Stimulated activated CD4-positive, alpha-beta T cell treated with anti-CD3 and anti-CD28 coated beads, TNF-alpha, amount 100 ng/mL, for 24 hours (primary cell): ENCODE measurements around the gene UBE4A.
"Not testable (repeated sequence)": the region's sequence is repeated elsewhere in the genome, so short reads cannot be mapped to it uniquely, and the experiment has no call there.

Experiments
- DNase-seq, 3 experiments: peaks; one replicate each; pipeline ENCODE4 v3.0.0-alpha.2; 2020; ENCODE audit warnings: low read depth in 3 of 3

Gene UBE4A

DNA sequence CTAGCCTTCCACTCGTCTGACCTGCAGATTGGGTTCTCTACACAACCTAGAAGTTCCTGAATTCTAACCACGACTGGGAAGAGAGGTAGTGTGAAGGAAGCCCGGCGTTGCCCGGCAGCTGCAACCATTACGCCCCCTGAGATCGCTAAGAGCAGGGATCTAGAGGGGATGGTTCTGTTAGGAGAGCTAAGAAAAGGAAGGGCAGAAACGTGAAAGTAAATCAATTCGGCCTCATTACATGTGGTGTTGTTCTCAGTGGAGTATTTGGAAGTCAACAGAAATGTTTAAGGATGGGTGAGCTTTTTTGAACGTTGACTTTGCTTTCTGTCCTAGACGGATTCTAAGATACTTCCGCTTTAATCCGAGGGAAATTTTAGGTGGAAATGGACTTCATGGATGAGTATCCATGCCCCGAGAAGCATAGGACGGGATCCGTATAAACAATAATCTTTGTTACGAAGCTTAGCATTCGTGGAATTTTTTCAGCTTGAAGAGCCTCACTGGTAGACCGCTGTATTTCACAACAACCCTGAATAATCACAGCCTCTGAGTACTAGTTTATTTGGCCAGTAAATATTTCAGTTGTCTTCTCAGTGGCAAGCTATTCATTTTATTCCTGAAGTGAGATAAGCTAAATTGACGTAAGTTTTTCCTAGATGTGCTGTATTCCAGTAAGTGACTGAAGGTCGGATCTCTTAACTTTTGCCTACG, 42.6 kb downstream of the UBE4A start:
- no peak for DNase-seq

DNA sequence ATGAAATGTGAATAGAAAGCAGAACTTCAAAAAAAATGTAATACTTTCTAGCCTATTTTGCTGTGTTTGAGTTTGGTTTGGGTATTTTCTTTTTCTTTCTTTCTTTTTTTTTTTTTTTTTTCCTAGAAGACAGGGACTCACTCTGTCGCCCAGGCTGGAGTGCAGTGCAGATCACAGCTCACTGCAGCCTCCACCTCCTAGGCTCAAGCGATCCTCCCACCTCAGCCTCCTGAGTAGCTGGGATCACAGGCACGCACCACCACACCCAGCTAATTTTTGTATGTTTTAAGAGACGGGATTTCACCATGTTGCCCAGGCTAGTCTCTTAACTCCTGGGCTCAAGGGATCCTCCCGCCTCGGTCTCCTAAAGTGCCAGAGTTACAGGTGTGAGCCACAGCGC, 43.2 kb downstream of the UBE4A start:
- not testable (repeated sequence) for DNase-seq

DNA sequence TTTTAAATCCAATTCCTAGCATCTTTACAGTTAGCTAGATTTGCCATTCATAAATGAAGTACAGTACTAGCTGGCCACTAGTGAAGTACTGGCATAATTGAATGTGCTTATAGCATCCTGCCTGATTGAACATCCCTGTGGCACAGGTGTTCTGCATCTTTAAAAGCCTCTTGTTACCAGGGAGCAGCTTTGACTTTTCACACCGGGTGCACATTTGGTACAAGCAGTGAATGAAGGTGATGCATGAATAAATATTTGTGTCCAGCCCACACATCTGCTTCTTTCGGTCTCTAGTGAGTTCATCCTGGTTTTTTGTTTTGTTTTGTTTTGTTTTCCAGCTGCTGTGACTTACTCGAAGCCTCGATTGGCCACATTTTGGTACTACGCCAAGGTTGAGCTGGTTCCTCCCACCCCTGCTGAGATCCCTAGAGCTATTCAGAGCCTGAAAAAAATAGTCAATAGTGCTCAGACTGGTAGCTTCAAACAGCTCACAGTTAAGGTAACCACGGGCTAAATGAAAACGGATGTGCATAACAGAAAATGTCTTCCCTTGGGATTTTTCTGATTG, 47.3 kb downstream of the UBE4A start:
- DNase-seq = no peak

DNA sequence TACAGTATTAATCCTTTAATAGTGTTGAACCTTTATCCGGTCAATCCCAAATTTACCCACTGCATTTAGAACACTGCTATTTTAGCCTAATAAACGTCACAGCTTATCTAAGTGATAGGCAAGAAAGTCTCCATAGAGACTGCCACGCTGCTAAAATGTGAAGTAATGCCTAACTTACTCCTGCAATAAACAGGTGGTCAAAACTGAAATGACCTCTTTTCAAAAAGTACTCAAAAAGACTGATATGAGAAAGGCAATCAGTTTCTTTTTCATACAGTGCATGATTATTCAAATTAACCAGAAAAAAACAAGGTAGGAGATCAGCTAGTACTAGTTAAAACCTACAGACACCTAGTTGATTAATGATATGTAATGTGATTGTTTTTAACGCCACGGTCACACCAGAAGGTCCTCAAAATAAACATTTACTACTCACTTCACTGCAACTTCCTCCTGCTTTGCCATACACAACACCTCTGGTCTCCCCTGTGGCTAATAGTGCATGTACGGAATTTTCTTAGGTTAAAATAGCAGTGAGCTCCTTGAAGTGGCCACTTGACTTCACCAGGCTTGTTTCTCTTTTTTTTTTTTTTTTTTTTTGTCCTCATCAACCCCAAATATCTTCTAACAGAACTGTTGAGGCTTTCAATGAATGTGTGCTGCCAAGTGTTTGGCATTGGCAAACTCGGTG, 50.8 kb downstream of the UBE4A start:
- DNase-seq = no peak

DNA sequence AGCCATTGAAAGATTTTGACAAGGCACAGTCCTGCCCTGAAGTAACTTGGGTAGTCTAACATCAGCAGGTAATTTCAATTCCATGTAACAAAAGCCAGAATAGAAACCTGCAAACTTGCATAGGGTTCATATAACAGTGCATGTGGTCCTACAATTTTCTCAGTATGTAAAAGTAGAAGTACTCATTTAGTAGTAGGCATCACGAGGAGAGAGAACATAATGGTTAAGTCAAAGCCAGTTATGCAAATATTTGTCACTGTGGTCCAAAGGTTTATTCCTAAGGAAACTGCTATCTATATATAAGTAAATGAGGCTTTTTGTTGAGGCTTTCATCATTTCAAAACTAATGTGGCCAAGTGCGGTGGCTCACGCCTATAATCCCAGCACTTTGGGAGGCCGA, 52.1 kb downstream of the UBE4A start:
- DNase-seq = no peak

DNA sequence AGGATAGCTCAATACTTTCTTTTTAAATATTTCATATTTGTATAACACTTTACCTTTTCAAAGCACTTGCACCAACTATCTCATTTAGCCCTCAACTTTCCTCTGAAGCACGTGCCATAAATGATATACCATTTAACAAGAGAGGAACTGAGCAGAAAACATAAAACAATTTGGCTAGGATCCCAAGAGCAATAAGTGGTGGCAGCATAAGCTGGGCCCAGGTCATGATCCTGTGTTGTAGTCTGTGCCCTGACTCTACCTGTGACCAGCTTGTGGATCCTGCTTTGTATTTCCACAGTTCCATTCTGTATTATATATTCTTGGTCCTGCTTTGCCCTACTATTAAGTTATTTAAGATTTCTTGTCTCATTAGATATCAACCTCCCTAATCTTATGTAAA, 53.5 kb downstream of the UBE4A start:
- DNase-seq = no peak

DNA sequence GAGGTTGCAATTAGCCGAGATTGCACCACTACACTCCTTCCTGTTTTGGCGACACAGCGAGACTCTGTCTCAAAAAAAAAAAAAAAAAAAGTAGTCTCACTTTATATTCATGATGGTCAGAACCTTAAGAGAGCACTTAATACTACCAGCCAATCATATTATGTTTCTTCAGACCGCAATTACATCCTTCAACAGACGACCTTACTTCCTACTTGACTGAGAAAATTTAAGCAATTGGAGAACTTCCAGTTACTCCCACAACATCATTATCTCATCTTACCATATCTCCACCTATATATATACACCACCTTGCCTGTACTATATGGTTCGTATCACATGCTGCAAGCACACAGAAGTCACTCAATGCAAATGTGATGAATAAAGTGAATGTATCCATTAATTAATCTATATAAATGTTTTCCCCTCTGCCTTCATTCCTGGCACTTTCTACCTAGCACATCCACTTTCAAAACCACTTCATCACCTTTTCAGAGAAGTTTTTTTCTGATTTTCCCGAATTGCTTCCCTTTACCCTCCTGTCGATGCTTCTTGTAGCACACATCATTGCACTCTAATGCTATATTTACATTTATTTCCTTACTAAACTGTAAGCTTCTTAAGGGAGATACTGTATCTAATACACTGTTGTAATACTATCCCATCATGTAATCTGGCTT, 55.8 kb downstream of the UBE4A start:
- no peak for DNase-seq

DNA sequence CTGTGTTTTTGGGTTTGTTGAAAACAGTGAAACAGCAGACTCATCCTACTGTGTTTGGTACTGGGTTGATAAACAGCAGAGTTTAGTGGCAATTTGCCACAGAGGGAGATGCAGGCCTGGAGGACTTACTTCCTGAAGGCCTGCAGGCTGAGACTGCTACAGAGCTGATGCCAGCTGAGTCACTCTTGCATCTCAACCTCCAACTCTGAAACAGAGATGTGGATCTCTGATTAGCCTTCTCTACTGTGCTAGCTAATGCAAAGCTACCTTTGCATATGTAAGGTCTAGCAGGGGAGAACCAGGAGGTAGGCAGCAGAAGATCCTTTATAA, 56.3 kb downstream of the UBE4A start:
- DNase-seq = no peak

DNA sequence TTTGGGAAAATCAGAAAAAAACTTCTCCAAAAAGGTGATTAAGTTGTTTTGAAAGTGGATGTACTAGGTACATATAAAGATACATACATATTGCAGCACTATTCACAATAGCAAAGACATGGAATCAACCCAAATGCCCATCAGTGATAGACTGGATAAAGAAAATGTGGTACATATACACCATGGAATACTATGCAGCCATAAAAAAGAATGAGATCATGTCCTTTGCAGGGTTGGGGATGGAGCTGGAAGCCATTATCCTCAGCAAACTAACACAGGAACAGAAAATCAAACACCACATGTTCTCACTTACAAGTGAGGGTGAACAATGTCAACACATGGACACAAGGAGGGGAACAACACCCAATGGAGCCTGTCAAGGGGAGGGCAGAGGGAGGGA, 57.5 kb downstream of the UBE4A start:
- not testable (repeated sequence) for DNase-seq

DNA sequence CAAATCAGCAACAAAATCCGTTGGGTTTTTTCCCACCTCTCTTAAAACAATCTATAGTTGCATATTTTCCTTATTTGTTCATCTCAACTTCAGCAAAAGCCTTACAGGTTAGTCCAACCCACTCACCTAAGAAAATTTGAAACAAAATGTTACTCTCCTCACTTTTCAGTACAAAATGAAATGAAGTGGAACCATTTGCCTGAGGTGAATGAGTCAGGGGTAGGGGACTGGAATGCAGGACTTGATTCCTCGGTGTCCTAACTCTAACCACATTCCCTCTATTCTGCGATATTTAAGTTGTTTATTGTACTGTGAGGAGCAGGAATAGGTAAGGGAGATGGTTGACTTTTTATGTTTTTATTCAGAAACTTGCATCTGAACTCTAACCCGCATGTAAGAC, 58.4 kb downstream of the UBE4A start:
- no peak for DNase-seq

DNA sequence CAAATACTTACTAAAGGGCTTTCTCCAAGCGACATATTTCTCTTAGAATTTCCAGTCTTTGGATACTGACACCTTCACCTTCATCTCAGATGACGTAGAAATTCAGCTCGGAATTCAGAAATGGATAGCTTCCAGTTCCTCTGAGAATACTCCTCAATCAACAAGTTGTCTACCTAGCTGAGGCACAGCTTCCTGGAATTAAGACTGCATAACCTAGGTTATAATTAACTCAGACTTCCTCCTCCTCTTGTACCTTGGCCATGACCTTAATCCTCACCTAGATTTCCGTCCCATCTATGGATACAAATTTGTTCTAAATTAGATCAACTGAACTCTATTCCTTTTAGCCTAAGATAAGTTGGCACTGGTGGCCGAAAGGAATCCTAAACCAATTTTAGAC, 59.4 kb downstream of the UBE4A start:
- DNase-seq = no peak

DNA sequence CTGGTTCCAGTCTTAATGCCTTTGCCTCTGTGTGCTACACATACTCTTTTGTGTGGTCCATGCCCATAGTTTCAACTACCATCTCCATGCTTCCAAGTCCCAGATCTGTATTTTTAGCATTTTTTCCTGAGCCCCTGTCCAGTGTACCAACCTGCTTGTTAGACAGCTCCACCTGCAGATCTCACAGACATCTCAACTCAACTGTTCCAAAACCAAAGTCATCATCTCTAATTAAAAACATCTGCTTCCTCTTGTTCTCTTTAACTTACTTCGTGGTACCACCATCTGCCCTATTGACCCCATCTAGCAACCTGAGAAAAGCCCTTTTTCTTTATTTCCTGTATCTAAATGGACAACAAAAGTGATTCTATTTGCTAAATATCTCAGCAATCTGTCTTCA, 68.3 kb downstream of the UBE4A start:
- DNase-seq = no peak

DNA sequence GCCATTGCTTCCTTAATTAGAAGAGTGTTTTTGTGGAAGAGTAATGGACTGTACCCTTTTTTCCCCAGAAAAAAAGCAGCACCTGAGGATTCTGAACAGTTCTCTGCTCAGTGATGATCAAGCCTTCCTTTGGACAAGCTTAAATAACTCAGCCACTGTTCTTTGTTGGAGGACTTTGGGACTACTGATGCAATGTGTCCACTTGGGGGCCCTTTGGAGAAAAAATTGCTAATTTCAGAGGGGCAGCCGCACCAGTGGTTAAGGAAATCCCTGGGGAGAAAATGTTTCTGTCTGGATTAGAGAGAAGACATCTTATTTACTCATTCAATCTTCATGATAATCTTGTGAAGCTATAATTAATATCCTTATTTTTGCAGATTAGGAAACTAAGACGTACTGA, 71.6 kb downstream of the UBE4A start:
- DNase-seq = no peak

DNA sequence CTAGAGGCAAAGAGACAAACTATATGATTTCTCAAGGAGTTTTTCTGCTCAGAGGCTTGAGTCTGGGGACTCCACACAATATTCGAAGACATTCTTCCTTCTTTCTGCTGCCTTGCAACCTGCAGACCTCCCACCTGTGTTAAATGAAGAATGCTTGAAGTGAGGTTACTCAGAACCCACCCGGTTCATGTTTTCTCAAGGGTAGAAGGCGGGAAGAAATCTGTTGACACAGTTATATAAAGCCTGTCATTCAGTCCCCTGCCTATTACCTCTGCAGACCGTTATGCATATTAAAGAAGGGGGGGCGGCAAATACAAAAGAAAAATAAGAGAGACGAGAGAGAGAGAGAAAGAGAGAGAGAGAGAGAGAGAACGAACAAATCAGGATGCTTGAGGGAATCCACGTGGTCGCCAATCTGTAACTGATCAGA, 74.7 kb downstream of the UBE4A start:
- no peak for DNase-seq

DNA sequence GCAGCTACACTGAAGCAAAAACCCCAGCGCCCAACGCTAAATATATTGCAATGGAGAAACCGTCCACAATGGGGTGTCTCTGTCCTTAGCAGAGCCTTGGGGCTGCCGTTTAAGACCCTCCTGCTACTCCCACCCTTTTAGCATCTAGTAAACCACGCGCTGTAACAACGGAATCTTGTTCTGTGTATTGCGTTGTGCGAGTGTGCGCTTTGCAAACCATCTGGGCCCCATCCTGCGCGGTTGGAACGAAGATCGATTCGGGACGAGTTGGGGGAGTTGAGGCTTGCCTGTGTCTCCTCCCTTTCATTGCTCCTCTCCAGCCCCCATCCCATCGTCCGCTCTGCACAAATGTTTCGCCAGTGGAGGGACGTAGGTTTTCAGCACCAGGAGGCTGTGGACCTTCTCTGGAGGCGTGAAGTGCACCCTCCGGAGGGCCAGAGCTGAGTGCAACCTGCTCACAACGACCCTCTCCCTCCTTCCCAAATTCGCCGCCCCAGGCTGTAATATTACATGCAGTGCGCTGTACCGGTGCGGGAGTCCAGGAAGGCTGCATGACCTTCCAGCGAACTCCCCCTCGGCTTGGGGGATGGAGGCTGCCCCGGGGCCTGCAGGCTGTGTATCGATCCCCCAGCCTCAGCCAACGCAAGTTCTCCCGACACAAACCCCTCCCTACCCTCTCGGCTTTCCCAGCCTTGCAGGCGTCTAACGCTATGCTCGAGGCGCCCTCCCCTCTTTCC, 75.3 kb downstream of the UBE4A start:
- peak; percentile 24 to 36 (median 29) for DNase-seq

DNA sequence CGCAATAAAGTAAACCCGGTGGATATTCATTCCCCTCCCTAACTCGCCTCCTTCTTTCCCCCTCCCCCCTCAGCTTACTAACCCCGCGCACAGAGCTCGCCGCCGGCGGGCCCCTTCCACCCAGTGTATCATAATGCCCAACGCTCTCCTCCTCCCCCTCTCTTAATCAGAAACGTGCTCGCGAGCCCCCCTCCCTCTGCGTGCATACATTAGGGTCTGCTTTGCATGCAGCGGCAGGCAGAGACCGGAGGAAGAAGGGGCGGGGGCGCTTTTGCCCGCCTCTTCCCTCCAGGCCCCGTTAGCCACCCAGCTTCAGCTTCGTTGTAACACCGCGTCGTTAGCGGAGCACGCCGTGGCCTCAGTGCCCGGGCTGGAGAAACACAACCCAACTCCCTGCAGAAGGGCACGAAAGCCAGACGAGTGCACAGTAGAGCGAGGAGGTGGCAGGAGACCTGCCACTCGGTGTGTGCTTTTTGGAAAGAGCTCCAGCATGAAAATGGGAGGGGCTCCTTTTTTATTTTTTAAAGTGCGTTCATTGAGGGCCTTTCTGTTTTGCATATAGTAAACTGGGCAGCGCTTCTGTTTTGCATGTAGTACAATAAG, 76.0 kb downstream of the UBE4A start:
- peak; percentile 36 to 69 (median 45) for DNase-seq

DNA sequence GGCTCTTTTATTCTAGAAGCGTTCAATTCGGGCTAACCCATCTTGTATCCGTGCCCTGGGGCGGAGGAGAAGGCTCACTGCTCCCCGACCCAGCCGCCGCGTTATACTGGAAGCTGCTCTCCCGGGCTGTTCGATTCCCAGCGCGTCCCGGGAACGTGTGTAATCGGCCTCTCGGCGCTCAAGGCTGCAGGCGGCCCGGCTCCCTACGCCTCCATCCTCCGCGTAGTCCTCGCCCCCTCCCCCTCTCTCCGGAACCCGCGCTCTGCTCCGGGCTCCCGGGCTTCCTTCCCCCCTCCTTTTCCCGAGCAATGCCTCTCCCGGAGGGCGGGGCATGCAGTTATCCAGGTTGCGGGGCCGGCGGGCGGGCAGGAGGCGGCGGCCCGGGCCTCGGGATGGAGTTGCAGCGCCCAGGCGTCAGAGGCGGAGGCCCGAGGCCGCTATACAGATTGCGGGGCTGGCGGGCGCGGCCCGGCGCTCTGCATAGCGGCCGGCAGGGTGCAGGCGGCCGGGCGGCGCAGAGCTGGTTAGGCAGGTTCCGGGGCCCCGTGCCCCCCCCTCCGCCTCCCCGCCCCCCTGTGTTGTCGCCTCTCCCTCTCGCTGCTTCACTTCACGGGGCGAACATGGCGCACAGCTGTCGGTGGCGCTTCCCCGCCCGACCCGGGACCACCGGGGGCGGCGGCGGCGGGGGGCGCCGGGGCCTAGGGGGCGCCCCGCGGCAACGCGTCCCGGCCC, 76.7 kb downstream of the UBE4A start, which contains the start of gene KMT2A:
KMT2A (plus strand) TSS at position 600 of the 732 bp plus-strand sequence; CDS start at position 621, 21 bp downstream.
- DNase-seq = peak; percentile 86 to 96 (median 93)

DNA sequence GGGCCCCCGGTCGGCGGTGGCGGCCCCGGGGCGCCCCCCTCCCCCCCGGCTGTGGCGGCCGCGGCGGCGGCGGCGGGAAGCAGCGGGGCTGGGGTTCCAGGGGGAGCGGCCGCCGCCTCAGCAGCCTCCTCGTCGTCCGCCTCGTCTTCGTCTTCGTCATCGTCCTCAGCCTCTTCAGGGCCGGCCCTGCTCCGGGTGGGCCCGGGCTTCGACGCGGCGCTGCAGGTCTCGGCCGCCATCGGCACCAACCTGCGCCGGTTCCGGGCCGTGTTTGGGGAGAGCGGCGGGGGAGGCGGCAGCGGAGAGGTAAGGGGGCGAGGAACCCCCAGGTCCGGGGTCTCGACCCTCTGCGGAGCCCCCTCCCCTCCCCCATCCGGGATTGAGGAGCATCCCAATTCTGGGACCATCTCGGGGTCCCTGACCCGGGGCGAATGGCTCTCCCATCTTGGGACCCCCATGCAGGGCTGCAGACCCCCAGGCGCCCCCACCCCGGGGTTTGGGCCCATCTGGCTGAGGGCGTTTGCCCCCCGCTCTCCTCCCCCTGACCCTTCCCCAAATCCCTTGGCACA, 77.3 kb downstream of the UBE4A start:
- peak in 1 of 3 experiments; percentile 10 for DNase-seq

DNA sequence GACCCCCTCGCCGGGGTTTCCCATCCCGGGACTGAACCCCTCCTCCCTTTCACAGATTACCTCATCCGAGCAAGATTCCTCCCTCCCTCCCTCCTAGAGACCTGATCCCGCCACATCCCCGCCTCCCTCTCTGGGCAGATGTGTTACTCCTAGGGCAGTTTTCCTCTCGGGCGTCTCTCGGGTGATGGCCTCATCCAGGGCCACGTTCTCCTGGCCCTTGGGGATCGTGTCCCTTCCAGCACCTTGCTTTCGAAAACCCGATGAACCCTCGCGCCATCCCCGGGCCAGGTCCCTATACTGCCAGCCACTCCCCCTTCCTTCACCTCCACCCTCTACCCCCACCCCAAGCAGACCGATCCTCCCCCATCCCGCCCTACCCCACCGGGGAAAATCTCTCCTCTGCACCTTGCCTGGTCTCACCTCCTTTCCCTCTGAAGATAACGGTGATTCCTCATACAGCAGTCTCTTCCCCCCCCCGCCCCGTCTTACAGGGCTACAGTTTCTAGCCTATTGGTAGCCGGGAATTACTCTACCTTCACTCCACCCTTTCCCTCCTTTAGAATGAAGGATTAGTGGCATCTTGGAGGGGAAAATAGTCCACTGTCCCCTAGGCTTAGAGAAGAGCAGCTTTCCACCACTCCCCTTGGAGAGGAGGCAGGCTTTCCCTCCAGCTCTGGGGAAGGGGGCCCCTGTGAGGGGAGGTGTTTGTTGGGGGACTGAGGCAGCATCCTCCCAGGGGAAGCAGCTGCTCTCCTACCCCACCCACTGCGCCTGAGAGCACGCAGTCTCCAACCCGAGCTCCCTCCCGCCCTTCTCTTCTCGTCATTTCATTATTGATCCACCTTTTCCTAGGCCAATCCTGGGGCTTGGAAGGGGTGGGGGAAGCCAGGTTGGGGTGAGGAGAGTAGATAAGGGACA, 78.1 kb downstream of the UBE4A start:
- peak in 2 of 3 experiments; percentile 18 to 52 for DNase-seq
